Measurements from ENCODE around the gene HIP1. TPM values are rescaled to one million over a fixed set of nuclear protein-coding genes. Genes with fewer than 3 reads are reported as not detected.
A peak's percentile ranks its signal among the peaks of the same experiment; 100 is the strongest.
"Not testable (repeated sequence)": the region's sequence is repeated elsewhere in the genome, so short reads cannot be mapped to it uniquely, and the experiment has no call there.

Gene HIP1
- total RNA-seq, 2 experiments from 2014 or later, result 2.2 to 2.8 TPM

DNA sequence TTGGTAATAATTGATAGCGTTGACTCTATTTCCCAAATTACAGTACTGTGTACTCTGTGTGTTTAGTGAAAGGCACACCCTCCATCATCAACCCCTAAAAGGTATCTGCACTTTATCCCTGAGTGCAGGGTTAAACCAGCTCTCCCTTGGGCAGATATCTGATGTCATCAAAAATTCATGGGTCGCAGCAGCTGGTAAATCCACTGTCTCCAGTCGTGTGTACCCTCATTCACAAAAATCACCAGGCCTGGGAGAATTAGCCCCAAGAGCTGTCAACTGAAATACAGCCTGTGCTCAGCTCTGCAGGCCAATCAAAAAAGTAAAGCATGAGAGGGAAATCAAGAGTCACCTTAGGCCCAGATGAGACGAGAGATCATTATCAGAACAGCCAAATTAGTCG lies 103.7 kb downstream of the HIP1 start:
- H3K27ac Mint-ChIP-seq, result no peak overlapping the region
- H3K27me3 Mint-ChIP-seq, result peaks cover 26% of the 10 kb centered on the region
- H3K9me3 Mint-ChIP-seq, result no peaks in the 10 kb centered on the region

DNA sequence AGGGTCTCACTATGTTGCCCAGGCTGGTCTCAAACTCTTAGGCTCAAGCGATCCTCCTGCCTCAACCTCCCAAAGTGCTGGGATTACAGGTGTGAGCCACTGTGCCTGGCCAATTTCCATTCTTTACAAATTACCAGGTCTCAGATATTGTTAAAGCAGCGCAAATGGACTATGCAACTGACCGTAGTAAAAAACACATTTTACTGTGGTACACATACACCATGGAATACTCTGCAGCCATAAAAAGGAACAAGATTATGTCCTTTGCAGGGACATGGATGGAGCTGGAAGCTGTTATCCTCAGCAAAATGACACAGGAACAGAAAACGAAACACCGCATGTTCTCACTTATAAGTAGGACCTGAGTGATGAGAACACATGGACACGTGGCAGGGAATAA lies 106.2 kb downstream of the HIP1 start:
- H3K4me3 Mint-ChIP-seq; H3K9me3 Mint-ChIP-seq; H3K4me1 Mint-ChIP-seq; H3K36me3 Mint-ChIP-seq (ENCODE audit: low read depth); DNase-seq; POLR2A ChIA-PET; H3K27ac Mint-ChIP-seq; CTCF ChIA-PET: not testable (repeated sequence)
- H3K27me3 Mint-ChIP-seq, result peaks cover 11% of the 10 kb centered on the region

More for the DNA sequence above, 103.7 kb downstream of the HIP1 start:
- Mint-ChIP-seq H3K36me3 (ENCODE audit: low read depth) (peaks cover 1% of the 10 kb centered on the region), H3K4me1 (peaks cover 8% of the 10 kb centered on the region), H3K4me3 (no peak overlapping the region)
- POLR2A ChIA-PET, result no interaction called here
- DNase-seq, result no peak
- CTCF ChIA-PET, result interaction anchor here (1.6 kb wide), 2 partner anchors 11 to 17 kb away, joined by 3 to 6 read pairs; no protein-coding TSS in a partner anchor

DNA sequence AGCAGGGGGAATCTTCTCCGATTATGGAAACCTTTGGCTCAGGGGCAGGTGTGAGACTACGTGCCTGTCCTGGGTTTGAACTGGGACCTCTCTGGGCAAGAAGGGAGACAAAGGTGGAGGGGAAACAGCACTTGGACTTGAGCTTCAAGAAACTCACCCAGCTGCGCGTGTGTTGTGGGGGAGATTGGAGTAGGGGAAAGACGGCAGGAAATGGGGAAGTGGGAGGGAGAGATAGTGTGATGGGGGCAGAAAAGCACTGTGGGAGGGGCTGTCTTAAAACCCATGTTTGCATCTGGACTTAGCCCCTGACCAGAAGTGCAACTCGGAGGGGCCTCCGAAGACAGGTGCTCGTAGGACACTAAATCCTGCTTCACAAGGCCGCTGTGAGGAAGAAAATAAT lies 107.0 kb downstream of the HIP1 start:
- Mint-ChIP-seq H3K36me3 (ENCODE audit: low read depth) (peaks cover 3% of the 10 kb centered on the region), H3K4me3 (no peak overlapping the region), H3K4me1 (no peaks in the 10 kb centered on the region), H3K27me3 (peaks cover 7% of the 10 kb centered on the region), H3K9me3 (peaks cover 11% of the 10 kb centered on the region), H3K27ac (no peak overlapping the region)
- DNase-seq, result no peak
- ChIA-PET CTCF (no interaction called here), POLR2A (no interaction called here)

DNA sequence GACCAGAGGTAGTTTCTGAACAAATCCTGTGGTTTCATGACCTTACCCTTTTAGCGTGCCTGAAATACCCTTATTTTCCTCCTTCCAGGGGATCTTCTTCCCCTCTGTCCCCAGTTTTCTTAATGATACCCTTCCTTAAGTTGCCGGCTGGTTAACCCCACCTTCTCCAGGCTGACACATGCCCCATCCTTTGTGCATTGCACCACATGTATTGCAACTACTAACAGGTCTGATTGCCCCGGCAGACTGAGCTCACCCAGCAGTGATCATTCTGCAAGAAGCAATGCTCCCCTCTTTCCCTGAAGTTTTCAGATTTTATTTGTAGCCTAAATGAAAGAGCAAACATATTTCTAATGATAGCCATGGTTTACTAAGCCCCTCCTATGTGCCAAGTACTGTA lies 108.2 kb downstream of the HIP1 start:
- CTCF ChIA-PET, result no interaction called here

DNA sequence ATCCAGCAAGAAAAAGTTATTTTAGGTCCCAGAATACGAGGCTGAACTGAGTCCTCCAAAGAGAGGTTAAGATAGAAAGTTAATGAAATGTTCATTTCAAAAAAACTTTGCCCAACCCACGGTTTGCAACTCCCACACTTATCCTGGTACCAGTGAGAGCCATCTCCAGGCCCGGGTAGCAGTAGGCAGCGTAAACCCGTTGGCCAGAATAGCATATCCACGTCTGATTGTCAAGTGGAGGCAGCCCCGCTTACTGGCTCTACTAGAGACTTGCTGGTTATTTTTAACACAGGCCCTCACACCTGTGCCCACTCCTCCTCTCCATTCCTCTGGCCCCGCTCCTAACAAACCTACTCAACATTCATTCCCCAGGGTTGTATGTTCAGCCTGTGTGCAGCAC lies 109.7 kb downstream of the HIP1 start:
- no peaks in the 10 kb centered on the region for H3K4me1 Mint-ChIP-seq
- no peak for DNase-seq
- H3K4me3 Mint-ChIP-seq, result no peak overlapping the region
- no peak overlapping the region for H3K27ac Mint-ChIP-seq
- H3K27me3 Mint-ChIP-seq, result peaks cover 7% of the 10 kb centered on the region
- POLR2A ChIA-PET, result no interaction called here
- H3K36me3 Mint-ChIP-seq (ENCODE audit: low read depth), result peaks cover 3% of the 10 kb centered on the region
- peaks cover 11% of the 10 kb centered on the region for H3K9me3 Mint-ChIP-seq
- CTCF ChIA-PET, result no interaction called here

More for the DNA sequence above, 108.2 kb downstream of the HIP1 start:
- Mint-ChIP-seq H3K27me3 (peaks cover 7% of the 10 kb centered on the region), H3K4me3 (no peak overlapping the region), H3K36me3 (ENCODE audit: low read depth) (peaks cover 3% of the 10 kb centered on the region), H3K9me3 (peaks cover 11% of the 10 kb centered on the region), H3K27ac (no peak overlapping the region), H3K4me1 (no peaks in the 10 kb centered on the region)
- DNase-seq, result no peak
- POLR2A ChIA-PET, result no interaction called here

DNA sequence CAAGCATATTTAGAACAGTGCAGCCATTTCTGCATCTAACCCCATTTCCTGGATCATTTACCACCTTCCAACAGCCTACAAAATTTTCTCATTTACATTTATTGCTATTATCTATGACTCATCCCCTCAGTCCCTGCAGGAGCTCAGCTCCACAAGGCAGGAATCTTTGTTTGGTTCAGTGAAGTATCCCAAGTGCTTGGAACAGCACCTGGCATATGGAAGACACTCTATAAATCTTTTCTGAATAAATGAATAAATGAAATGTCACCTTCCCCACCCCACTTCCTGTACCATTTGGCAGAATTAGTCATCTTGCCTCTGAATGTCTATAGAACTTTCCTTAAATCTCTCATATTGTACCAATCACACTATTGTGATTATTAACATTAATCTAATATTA lies 110.7 kb downstream of the HIP1 start:
- ChIA-PET CTCF (no interaction called here), POLR2A (no interaction called here)
- Mint-ChIP-seq H3K4me1 (no peaks in the 10 kb centered on the region), H3K27ac (no peak overlapping the region), H3K27me3 (peaks cover 9% of the 10 kb centered on the region), H3K4me3 (no peak overlapping the region), H3K36me3 (ENCODE audit: low read depth) (peaks cover 3% of the 10 kb centered on the region), H3K9me3 (peaks cover 11% of the 10 kb centered on the region)
- DNase-seq, result no peak

DNA sequence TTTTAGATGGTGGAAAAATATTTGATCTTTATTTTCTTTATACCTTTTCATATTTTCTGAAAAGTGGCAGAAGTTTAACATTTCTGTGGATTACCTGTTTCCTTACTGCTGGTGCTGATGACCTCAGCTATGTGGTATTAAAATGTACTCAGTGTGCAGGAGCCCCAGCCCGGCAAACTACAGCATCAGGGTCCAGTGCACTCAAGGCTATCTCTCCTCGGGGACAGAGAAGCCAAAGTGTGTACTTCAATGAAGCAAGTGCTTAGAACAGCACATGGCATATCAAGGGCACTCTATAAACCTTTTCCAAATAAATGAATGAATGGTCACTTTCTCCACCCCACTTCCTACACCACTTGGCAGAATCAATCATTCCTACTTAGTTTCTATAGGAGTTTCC lies 111.8 kb downstream of the HIP1 start:
- DNase-seq, result no peak
- Mint-ChIP-seq H3K27ac (no peak overlapping the region), H3K4me1 (no peaks in the 10 kb centered on the region), H3K36me3 (ENCODE audit: low read depth) (peaks cover 3% of the 10 kb centered on the region), H3K4me3 (no peak overlapping the region), H3K27me3 (peaks cover 7% of the 10 kb centered on the region), H3K9me3 (peaks cover 11% of the 10 kb centered on the region)
- ChIA-PET CTCF (no interaction called here), POLR2A (no interaction called here)

DNA sequence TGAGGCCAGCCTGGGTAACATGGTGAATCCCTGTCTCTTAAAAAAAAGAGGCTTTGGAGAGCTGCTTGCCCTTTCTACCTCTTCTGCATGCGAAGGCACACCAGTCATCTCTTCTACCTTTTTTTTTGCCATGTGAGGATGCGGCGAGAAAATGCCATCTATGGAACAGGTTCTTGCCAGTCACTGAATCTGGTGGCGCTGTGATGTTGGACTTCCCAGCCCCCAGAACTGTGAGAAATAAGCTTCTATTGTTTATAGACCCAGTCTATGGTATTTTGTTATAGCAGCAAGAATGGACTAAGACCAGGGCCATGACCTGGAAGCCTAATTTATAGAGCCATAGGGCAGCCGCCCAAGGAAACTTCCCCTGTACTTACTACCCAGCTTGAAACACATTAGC lies 112.9 kb downstream of the HIP1 start:
- Mint-ChIP-seq H3K4me1 (no peaks in the 10 kb centered on the region), H3K4me3 (no peak overlapping the region), H3K27me3 (peaks cover 4% of the 10 kb centered on the region), H3K27ac (no peak overlapping the region), H3K36me3 (ENCODE audit: low read depth) (peaks cover 3% of the 10 kb centered on the region), H3K9me3 (peaks cover 11% of the 10 kb centered on the region)
- CTCF ChIA-PET, result interaction anchor here (0.5 kb wide), 1 partner anchor 66 kb away, joined by 3 read pairs; no protein-coding TSS in a partner anchor
- POLR2A ChIA-PET, result no interaction called here
- DNase-seq, result no peak

DNA sequence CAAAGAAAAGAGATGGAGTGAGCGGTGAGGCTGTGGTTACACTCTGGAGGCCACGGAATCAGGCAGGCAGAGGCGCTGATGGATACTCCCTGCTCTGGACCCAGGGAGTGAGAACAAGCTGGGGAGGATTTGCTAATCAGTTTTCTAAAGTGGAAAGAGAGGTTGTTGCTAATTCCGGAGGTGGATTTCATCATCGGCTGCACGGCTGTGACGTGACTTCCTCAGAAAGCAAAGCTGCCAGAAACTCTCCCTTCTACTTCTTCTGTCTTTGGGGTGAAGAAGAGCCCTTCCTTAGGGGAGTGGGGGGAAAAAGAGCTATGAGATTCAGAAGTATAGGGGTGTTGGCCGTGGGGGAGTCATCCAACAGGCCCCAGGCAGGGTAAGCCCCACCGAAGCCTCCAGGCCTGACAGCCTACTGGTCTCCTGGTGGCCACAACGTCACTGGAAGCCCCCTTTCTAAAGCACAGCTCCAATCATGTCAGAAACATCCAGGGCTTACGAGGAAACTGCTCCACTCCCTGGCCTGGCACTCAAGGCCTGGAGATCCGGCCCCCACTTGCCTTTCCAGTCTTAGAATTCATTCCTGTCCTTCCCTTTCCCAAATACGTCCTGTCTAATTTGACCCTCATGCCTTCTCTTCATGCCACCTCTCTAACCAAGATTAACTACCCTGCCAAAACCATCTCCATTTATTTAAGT lies 114.5 kb downstream of the HIP1 start:
- H3K27me3 Mint-ChIP-seq, result peaks cover 1% of the 10 kb centered on the region

DNA sequence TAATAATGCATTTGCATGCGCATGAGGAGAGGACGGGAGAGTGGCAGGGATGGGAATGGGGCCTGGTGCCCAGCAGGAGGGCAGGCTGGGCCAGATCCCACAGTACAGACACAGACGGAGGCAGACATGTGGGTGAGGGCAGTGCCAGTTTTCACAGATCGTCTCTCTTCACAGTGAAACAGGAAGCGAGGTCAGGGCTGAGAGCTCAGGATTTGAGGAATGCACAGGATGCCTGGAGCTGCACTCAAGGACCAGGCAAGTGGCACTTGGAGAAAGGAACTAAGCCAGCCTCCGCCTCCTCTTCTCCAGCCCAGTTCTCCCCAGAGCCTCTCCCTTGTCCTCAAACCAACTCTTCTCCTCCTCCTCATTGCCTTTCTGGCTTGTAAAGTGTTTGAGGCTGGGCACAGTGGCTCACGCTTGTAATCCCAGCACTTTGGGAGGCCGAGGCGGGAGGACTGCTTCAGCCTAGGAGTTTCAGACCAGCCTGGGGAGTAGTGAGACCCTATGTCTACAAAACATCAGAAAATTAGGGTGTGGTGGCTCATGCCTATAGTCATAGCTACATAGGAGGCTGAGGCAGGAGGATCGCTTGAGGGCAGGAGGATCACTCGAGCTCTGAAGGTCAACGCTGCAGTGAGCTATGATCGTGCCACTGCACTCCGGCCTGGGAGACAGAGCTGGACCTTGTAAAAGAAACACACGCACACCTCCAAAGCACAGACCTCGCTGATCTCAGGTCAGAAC lies 115.2 kb downstream of the HIP1 start:
- peaks cover 3% of the 10 kb centered on the region for H3K36me3 Mint-ChIP-seq (ENCODE audit: low read depth)
- H3K4me3 Mint-ChIP-seq, result no peak overlapping the region
- no peak for DNase-seq
- no peak overlapping the region for H3K27ac Mint-ChIP-seq
- peaks cover 4% of the 10 kb centered on the region for H3K4me1 Mint-ChIP-seq
- peaks cover 11% of the 10 kb centered on the region for H3K9me3 Mint-ChIP-seq
- ChIA-PET CTCF (interaction anchor here (1.2 to 1.6 kb wide), 4 partner anchors 8 to 12 kb away, joined by 3 to 6 read pairs (median 4); no protein-coding TSS in a partner anchor), POLR2A (no interaction called here)
- peaks cover 1% of the 10 kb centered on the region for H3K27me3 Mint-ChIP-seq

More for the DNA sequence above, 114.5 kb downstream of the HIP1 start:
- no peaks in the 10 kb centered on the region for H3K4me1 Mint-ChIP-seq
- POLR2A ChIA-PET, result no interaction called here
- no peak overlapping the region for H3K4me3 Mint-ChIP-seq
- peaks cover 3% of the 10 kb centered on the region for H3K36me3 Mint-ChIP-seq (ENCODE audit: low read depth)
- DNase-seq, result no peak
- H3K27ac Mint-ChIP-seq, result no peak overlapping the region
- peaks cover 11% of the 10 kb centered on the region for H3K9me3 Mint-ChIP-seq
- CTCF ChIA-PET, result interaction anchor here (1.2 to 1.6 kb wide), 4 partner anchors 9 to 12 kb away, joined by 3 to 6 read pairs (median 4); no protein-coding TSS in a partner anchor

DNA sequence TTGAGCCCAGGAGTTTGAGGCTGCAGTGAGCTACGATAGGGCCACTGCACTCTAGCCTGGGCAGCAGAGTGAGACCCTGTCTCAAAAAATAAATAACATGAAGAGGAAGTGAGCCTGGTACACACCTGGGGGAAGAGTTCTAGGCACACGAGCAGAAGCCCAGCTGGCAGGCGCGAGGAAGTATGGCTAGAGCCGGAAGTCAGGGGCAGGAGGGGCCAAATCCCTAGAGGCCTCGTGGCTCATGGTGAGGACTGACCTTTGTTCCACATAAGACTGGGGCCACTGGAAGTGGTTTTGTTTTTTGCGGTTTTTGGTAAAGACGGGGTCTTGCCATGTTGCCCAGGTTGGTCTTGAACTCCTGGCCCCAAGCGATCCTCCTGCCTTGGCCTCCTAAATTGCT lies 117.6 kb downstream of the HIP1 start:
- Mint-ChIP-seq H3K9me3 (no peaks in the 10 kb centered on the region), H3K27me3 (peaks cover 1% of the 10 kb centered on the region), H3K4me1 (peaks cover 28% of the 10 kb centered on the region), H3K27ac (no peak overlapping the region), H3K36me3 (ENCODE audit: low read depth) (no peaks in the 10 kb centered on the region), H3K4me3 (no peak overlapping the region)
- POLR2A ChIA-PET, result no interaction called here
- no peak for DNase-seq
- CTCF ChIA-PET, result interaction anchor here (1.0 to 1.4 kb wide), 3 partner anchors 8 to 26 kb away, joined by 3 read pairs; no protein-coding TSS in a partner anchor

DNA sequence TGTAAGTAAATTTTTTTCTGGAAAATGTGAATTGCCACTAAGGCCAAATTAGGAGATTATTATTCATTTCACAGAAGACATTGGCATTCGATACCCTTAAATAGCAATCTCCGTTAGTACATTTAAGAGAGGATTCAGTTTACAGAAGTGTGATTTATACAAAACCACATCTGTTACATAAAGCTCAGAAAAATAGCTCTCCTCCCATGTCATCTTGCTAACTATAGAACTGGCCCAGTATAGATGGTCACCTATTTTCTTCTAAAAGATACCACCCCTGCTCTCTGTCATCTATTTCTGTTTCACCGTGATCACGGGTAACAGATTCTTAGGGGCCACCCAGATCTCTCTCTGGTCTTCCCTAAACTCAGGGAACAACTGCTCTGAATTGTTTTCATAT lies 119.1 kb downstream of the HIP1 start:
- Mint-ChIP-seq H3K36me3 (ENCODE audit: low read depth) (no peaks in the 10 kb centered on the region), H3K4me3 (no peak overlapping the region), H3K27me3 (peaks cover 1% of the 10 kb centered on the region), H3K27ac (no peak overlapping the region), H3K9me3 (no peaks in the 10 kb centered on the region), H3K4me1 (peaks cover 28% of the 10 kb centered on the region)
- ChIA-PET CTCF (interaction anchor here (1.3 kb wide), 1 partner anchor 24 kb away, joined by 3 read pairs; no protein-coding TSS in a partner anchor), POLR2A (no interaction called here)
- no peak for DNase-seq

DNA sequence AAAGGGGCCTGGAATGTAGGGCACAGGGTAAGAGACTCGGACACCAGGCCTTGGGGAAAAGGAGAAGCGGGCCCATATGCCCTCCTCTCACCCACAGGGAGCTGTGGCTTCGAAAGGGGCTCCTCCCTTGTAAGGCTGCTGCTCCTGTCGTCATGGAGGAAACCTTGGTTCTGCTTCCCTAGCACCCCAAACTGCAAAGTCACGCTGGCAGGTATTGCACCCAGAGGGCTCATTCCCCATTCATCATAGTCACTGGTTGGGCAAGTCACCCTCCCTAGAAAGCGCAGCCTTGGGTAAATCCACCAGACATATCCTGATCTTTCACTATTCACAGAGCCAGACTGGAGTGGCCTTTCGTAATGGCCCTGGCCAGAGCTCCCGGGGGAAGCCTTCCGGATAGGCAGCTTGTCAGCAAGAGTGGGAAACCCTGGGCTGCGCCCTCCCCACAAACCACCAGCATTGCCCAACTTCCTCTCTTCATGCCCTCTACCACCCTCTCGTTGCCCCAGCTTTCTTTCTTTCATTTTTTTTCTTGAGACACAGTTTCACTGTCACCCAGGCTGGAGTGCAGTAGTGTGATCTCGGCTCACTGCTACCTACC lies 121.0 kb downstream of the HIP1 start:
- CTCF ChIA-PET, result interaction anchor here (0.6 to 1.4 kb wide), 5 partner anchors 9 to 37 kb away, joined by 3 to 4 read pairs (median 3); no protein-coding TSS in a partner anchor
- Mint-ChIP-seq H3K4me3 (peak overlapping the region; percentile 56), H3K4me1 (peaks cover 28% of the 10 kb centered on the region), H3K27me3 (no peaks in the 10 kb centered on the region), H3K27ac (peak overlapping the region; percentile 74), H3K9me3 (no peaks in the 10 kb centered on the region), H3K36me3 (ENCODE audit: low read depth) (no peaks in the 10 kb centered on the region)
- POLR2A ChIA-PET, result no interaction called here
- DNase-seq, result peak; percentile 53
